Measurements from ENCODE around the gene METTL25B.

Gene METTL25B

GRCh38 chr1:156749419-156750118 lies 21.3 kb downstream of the METTL25B start:
- TF ChIP-seq, protein P1, sequence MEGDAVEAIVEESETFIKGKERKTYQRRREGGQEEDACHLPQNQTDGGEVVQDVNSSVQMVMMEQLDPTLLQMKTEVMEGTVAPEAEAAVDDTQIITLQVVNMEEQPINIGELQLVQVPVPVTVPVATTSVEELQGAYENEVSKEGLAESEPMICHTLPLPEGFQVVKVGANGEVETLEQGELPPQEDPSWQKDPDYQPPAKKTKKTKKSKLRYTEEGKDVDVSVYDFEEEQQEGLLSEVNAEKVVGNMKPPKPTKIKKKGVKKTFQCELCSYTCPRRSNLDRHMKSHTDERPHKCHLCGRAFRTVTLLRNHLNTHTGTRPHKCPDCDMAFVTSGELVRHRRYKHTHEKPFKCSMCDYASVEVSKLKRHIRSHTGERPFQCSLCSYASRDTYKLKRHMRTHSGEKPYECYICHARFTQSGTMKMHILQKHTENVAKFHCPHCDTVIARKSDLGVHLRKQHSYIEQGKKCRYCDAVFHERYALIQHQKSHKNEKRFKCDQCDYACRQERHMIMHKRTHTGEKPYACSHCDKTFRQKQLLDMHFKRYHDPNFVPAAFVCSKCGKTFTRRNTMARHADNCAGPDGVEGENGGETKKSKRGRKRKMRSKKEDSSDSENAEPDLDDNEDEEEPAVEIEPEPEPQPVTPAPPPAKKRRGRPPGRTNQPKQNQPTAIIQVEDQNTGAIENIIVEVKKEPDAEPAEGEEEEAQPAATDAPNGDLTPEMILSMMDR (conservative IDR thresholded peaks at IDR 0.05; ENCODE audit: low read depth, low read length) = no peak
- peak overlapping the region; percentile 95 for H3K4me3 ChIP-seq (ENCODE audit: low read depth, low read length)
- DNase-seq (ENCODE audit: low read depth) = no peak

DNA sequence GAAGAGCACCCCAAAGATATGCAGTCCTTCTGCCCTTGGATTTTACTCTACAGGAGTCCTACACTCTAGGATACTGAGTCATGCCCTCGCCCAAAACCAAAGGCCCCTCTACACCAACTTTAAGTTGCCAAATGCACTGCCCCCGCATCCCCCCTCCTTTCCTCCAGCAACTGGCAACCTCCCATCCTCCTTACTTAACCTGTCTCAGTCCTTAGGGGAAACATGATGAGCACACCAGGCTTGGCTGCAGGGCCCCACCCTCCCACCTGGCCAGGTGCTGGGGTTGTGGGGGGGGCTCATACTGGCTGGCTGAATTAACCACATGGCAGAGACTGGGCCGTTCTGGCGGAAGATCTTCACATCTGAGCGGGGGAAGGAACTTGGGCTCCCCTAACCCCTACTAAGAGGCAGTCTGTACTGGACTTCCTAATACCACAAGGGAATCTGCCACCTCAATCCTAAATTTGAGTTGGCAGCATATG lies 22.0 kb downstream of the METTL25B start:
- TF ChIP-seq, protein P1 (conservative IDR thresholded peaks at IDR 0.05; ENCODE audit: low read depth, low read length) = no peak
- peak overlapping the region; percentile 95 for H3K4me3 ChIP-seq (ENCODE audit: low read depth, low read length)
- no peak for DNase-seq (ENCODE audit: low read depth)

GRCh38 chr1:156750711-156751450 lies 22.6 kb downstream of the METTL25B start:
- H3K4me3 ChIP-seq (ENCODE audit: low read depth, low read length) = peak overlapping the region; percentile 95
- no peak for DNase-seq (ENCODE audit: low read depth)
- TF ChIP-seq, protein P1 (conservative IDR thresholded peaks at IDR 0.05; ENCODE audit: low read depth, low read length) = no peak

- TF ChIP-seq, protein P1 (conservative IDR thresholded peaks at IDR 0.05; ENCODE audit: low read depth, low read length) = no peak
- no peak for DNase-seq (ENCODE audit: low read depth)
- H3K4me3 ChIP-seq (ENCODE audit: low read depth, low read length) = peak within 1 kb of the TSS; percentile 95
Measured at GRCh38 chr1:156751451-156751756, 23.1 kb downstream of the METTL25B start, which contains the start of gene HDGF. HDGF (minus strand) TSS chr1:156751675; CDS start chr1:156751429, 246 bp downstream.

DNA sequence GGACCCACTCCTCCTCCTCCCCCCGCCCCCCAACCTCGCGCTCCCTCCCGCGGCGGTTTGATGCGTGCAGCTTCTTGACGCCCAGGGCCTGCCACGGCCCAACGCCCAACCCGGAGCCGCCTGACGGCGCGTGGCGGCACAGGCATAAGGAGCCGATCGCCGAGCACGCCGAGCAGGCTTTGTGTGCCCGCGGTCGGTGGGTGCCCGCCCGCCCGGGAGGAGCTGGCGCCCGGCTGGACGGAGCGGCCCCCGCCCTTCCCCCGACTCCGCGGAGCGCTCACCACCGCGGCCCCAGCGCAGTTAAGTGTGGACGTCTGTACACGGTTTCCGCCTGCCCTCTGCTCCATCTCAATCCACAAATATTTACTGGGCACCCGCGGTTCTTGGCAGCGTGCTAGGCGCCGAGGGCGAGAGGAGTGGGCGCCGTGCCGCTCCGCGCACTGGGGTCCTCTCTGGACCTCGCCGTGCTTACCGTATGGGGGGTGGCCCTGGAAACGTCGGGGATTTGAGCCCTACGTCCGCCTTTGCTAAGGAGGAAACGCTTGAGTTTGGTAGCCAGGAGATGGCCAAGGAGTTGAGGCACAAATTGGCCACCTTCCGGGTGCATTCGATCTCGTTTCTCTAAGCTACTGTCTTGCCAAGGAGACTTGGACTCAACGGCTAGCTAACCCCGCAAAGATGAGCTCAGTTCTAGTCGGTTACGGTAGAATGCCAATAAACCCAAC lies 23.6 kb downstream of the METTL25B start:
- TF ChIP-seq, protein P1 (conservative IDR thresholded peaks at IDR 0.05; ENCODE audit: low read depth, low read length) = peak; percentile 13
- peak; percentile 98 for DNase-seq (ENCODE audit: low read depth)
- H3K4me3 ChIP-seq (ENCODE audit: low read depth, low read length) = peak overlapping the region; percentile 95

- TF ChIP-seq, protein P1 (conservative IDR thresholded peaks at IDR 0.05; ENCODE audit: low read depth, low read length) = no peak
- peak overlapping the region; percentile 95 for H3K4me3 ChIP-seq (ENCODE audit: low read depth, low read length)
- DNase-seq (ENCODE audit: low read depth) = peak; percentile 55
Measured at GRCh38 chr1:156752843-156753482, 24.7 kb downstream of the METTL25B start.
